RWPE1 (cell line): ENCODE measurements around the gene BRME1.

Experiments used
- CTCF ChIA-PET: fragments of 350-600 bp; sonication (Branson Sonifier 250); formaldehyde crosslinking; extraction: SDS; loops from one replicate; lab custom pipeline; 2021; lab: Yijun Ruan, JAX
- POLR2A ChIA-PET: fragments of 400-600 bp; formaldehyde crosslinking; extraction: SDS; loops from one replicate; lab custom pipeline; 2020; ENCODE audit warnings: antibody characterized with exemption; ENCODE audit not compliant: low non-redundant PET; lab: Yijun Ruan, JAX
- DNase-seq: peaks from one replicate; pipeline ENCODE4 v3.0.0; 2012; ENCODE audit warnings: low spot score
- H3K27ac ChIP-seq: fragments of 450-650 bp; 2 replicates; pipeline ENCODE4 v1.5.1; 2017
- TF ChIP-seq, protein P1 (sequence below): fragments of 450-650 bp; conservative IDR thresholded peaks from 2 replicates; pipeline ENCODE4 v1.5.1; 2017; ENCODE audit warnings: low read depth, mild to moderate bottlenecking

BRME1 gene

DNA sequence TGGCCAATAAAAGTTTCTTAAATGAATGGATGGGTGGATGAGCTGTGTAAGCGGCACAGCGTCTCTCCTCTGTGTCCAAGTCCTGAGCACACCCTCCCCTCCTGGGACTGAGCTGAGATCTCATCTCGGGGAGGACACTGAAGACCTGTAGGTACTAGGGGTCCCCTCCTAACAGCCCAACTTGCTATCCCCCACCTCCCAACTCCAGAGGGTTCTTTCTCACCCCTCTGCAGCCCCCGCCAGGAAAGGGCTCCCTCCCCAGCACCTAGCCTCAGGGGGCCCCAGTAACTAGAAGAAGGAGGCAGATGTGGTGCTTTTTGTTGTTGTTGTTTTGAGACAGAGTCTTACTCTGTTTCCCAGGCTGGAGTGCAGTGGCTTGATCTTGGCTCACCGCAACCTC is 30.1 kb downstream of the BRME1 start:
- POLR2A ChIA-PET = no interaction called here
- CTCF ChIA-PET = no interaction called here
- no peak for DNase-seq
- TF ChIP-seq, protein P1, sequence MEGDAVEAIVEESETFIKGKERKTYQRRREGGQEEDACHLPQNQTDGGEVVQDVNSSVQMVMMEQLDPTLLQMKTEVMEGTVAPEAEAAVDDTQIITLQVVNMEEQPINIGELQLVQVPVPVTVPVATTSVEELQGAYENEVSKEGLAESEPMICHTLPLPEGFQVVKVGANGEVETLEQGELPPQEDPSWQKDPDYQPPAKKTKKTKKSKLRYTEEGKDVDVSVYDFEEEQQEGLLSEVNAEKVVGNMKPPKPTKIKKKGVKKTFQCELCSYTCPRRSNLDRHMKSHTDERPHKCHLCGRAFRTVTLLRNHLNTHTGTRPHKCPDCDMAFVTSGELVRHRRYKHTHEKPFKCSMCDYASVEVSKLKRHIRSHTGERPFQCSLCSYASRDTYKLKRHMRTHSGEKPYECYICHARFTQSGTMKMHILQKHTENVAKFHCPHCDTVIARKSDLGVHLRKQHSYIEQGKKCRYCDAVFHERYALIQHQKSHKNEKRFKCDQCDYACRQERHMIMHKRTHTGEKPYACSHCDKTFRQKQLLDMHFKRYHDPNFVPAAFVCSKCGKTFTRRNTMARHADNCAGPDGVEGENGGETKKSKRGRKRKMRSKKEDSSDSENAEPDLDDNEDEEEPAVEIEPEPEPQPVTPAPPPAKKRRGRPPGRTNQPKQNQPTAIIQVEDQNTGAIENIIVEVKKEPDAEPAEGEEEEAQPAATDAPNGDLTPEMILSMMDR = no peak
- H3K27ac ChIP-seq = peak overlapping the region; percentile 2; the same call in 1 of the 2 replicates

DNA sequence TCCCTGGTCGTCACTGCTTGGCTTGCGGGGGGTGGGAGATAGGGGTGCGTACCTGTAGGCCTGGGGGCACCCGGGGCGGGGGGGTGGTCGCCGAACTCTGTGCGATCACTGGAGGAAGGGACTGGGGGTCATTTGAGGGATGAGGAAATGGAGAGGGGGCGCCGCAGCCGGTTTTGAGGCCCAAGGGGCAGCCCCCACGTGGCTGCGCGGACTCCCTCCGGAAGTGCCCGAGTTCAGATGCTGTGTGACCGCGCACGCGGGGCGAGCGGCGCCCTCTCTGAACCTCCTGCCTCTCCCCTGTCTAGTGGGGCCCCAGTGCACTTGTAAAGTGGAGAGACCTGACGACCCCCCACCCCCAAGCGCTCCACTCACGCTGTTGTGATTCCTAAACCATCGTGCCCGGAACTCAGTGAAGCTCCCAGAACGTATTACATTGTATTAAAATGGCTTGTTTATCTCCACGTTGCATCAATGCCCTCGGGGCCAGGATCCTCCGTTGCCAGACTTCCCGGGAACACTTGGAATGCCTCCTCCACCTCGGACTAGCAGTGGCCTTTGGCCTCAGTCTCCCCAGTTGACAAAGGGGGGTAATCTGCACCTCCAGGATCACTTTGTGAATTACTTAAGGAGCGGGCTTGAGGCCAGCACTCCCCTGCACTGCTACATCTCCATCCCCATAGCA is 31.9 kb downstream of the BRME1 start:
- 0 out of 2 replicates have a peak overlapping the region, but pooled peaks have one; percentile 4 for H3K27ac ChIP-seq

DNA sequence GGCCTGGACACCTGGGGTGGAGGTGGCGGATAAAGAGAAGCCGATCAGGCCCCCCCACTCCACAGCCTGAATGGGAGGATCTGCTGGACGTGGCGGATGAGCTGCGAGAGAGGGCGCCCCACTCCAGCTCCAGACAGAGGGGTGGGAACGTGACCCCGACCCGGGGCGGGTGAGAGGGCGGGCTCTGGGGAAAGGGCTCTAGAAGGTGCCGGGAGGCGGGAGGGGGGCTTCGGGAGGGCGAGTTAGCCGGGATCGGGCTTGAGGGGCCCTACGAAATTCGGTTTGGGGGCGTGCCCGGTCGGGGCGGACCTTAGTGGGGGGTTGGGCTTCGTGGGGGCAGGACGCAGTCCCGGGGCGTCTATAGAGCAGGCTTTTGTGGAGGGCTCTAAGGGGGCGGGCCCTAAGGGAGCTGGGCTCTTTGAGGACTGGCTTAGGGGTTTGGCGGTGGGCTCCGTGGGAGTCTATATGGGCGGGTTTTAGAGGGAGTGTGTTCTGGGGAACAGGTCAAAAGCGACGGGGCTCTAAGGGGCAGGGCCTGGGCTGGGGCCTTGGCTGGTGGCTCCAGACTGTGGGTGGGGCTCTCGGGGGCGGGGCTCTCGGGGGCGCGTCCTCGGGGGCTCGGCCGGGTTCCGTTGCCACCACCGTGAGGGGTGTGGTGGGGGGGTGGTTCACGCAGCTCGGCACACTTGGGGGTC is 33.1 kb downstream of the BRME1 start:
- TF ChIP-seq, protein P1 = peak; percentile 52
- no peak overlapping the region; the same call in 1 of the 2 replicates for H3K27ac ChIP-seq
- ChIA-PET CTCF (interaction anchor here (0.6 to 1.1 kb wide), 3 partner anchors 45 to 200 kb away, joined by 3 to 7 read pairs (median 3); no protein-coding TSS in a partner anchor), POLR2A (interaction anchor here (0.6 kb wide), 1 partner anchor 26 kb away, joined by 3 read pairs; no protein-coding TSS in a partner anchor)
- DNase-seq = no peak

More for the DNA sequence above, 31.9 kb downstream of the BRME1 start:
- no peak for DNase-seq
- POLR2A ChIA-PET = no interaction called here
- CTCF ChIA-PET = interaction anchor here (1.0 kb wide), 1 partner anchor 186 kb away, joined by 3 read pairs; no protein-coding TSS in a partner anchor
- TF ChIP-seq, protein P1 = no peak

DNA sequence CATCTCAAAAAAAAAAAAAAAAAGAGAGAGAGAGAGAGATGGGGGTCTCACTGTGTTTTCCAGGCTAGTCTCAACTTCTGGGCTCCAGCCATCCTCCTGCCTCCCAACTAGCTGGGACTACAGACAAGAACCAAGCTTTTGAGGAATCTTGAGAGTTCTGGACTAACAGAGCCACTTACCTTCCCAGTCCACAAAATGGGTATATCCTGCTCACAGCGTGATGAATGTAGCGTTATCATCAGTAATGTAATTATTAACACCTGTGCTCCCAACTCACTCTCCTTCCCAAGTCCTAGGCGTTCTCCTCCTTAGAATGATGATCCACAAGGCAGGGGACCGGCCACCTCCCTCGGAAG is 33.6 kb downstream of the BRME1 start:
- TF ChIP-seq, protein P1 = no peak
- CTCF ChIA-PET = interaction anchor here (0.6 to 1.1 kb wide), 2 partner anchors 88 to 201 kb away, joined by 3 to 4 read pairs; no protein-coding TSS in a partner anchor
- POLR2A ChIA-PET = no interaction called here
- no peak for DNase-seq
- H3K27ac ChIP-seq = no peak overlapping the region

DNA sequence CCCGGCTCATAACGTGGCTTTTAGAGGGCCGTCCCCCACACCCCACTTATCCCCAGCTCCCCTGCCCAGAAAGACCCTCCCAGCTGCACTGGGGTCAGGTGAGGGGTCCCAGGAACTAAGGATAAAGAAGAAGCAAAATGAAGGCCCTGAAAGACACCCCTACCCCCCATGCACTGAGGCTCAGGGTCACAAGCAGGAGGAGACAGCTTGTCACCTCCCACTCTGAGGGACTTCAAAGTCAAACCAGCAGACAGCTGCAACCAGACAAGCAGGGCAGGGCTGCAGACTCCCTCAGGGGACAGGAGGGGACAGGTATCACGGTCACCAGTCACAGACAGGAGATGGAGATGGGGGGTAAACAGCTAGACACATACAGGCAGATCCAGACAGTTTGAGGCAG is 35.0 kb downstream of the BRME1 start:
- ChIA-PET CTCF (interaction anchor here (1.1 kb wide), 1 partner anchor 203 kb away, joined by 3 read pairs; no protein-coding TSS in a partner anchor), POLR2A (no interaction called here)
- H3K27ac ChIP-seq = peak overlapping the region; percentile 15; the same call in 1 of the 2 replicates

DNA sequence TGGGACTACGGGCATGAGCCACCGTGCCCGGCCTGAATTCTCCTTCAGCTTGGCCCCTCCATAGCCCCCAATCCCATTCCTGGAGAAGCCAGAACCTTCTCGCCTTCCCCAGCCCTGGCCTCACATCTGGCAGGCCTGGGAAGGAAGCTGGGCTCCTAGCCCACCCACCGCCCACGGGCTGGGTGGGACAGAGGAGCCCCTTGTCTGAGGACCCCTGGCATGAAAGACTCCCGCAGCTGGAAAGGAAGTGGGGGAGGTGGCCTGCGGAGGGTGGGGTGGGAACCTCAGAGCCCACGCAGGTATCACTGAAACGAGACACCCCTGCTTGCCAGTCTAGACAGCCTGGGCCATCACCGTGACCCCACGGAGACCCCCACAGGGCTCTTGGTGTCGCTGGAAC is 36.6 kb downstream of the BRME1 start:
- ChIA-PET POLR2A (no interaction called here), CTCF (interaction anchor here (0.7 to 1.0 kb wide), 2 partner anchors 19 to 190 kb away, joined by 3 to 4 read pairs; no protein-coding TSS in a partner anchor)
- TF ChIP-seq, protein P1 = no peak
- H3K27ac ChIP-seq = no peak overlapping the region
- DNase-seq = no peak

More for the DNA sequence above, 35.0 kb downstream of the BRME1 start:
- no peak for DNase-seq
- TF ChIP-seq, protein P1 = no peak
